ENCODE data around the gene SCFD2. TPM values are rescaled to one million over a fixed set of nuclear protein-coding genes. Genes with fewer than 3 reads are reported as not detected.

Gene SCFD2
- total RNA-seq, 1 donor, result 24.2 TPM

DNA sequence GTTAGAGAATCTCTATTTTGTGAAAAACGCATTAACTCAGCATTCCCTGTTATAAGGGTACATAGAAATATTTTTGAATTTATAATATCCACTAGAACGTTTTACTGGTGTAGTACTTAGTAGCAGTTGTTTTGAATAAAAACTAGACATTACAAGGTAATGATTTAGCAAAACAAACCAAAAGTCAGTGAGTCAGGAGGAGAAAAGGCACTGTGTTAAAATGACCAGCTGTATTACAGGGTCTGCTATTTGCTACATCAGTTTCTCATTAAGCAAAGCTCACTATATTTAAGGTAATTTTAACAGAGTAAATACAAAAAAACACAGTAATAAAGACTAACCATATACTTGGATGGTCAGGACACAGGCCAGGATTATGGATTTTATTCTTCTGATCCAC is 351.0 kb downstream of the SCFD2 start:
- Histone ChIP-seq H3K27me3 (ENCODE audit: insufficient read depth, low read length) (no peaks in the 10 kb centered on the region), H3K36me3 (ENCODE audit: insufficient read depth, low read length) (no peaks in the 10 kb centered on the region), H2AFZ (ENCODE audit: low read length) (no peak overlapping the region), H3K4me3 (ENCODE audit: insufficient read depth, low read length) (no peak overlapping the region), H4K20me1 (ENCODE audit: insufficient read depth, low read length) (no peaks in the 10 kb centered on the region), H3K4me1 (ENCODE audit: insufficient read depth, low read length) (peaks cover 54% of the 10 kb centered on the region), H3K27ac (ENCODE audit: low read depth, low read length) (peak overlapping the region; percentile 33), H3K4me2 (ENCODE audit: insufficient read depth, low read length) (no peak overlapping the region), H3K79me2 (ENCODE audit: insufficient read depth, low read length) (no peaks in the 10 kb centered on the region), H3K9me3 (ENCODE audit: low read depth, low read length) (no peaks in the 10 kb centered on the region)
- TF ChIP-seq, protein P1, sequence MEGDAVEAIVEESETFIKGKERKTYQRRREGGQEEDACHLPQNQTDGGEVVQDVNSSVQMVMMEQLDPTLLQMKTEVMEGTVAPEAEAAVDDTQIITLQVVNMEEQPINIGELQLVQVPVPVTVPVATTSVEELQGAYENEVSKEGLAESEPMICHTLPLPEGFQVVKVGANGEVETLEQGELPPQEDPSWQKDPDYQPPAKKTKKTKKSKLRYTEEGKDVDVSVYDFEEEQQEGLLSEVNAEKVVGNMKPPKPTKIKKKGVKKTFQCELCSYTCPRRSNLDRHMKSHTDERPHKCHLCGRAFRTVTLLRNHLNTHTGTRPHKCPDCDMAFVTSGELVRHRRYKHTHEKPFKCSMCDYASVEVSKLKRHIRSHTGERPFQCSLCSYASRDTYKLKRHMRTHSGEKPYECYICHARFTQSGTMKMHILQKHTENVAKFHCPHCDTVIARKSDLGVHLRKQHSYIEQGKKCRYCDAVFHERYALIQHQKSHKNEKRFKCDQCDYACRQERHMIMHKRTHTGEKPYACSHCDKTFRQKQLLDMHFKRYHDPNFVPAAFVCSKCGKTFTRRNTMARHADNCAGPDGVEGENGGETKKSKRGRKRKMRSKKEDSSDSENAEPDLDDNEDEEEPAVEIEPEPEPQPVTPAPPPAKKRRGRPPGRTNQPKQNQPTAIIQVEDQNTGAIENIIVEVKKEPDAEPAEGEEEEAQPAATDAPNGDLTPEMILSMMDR (IDR thresholded peaks at IDR 0.05; ENCODE audit: extremely low read depth, low read depth, low read length), result no peak
- no peak for DNase-seq (ENCODE audit: insufficient read length, low spot score, missing footprints)

DNA sequence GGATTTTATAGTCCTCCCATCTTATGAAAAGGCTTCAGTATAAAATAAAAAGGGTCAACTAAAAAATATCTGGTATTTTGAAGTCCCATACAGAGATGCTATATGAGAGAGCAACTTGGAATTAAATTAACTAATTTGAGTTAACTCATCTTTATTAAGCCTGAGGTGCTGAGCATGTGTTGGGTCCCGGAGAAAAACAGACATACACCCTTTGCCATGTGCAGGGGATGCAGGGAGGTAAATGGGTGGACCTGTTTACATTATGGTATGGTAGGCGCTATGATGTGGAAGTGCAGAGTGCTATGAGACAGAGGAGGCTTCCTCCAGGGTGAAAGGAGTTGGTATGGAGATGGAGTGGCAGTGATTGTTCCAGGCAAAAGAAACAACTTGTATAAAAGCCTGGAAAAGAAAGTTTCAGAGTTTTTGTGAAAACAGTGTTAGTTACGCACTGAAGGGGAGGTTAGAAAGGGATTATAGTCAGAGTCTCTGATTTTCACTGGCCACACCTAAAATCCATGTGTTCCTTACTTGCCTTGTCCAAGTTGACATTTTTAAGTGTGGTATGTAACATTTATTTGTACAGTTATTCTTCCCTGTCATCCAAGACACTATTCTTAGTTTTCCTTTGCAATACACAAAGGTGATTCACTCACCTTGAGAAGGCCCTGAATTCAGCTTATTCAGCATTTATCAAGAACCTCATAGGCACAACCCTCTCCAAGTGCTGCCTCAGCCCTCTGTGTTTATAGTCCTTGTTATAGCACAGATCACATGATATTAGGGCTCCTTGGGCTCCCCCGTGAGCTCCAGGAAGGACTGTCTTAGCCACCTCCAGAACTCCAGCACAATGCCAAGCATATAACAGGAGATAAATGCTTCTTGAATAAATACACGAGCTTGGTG is 351.7 kb downstream of the SCFD2 start:
- no peaks in the 10 kb centered on the region for H3K9me3 ChIP-seq (ENCODE audit: low read depth, low read length)
- no peaks in the 10 kb centered on the region for H3K79me2 ChIP-seq (ENCODE audit: insufficient read depth, low read length)
- H3K36me3 ChIP-seq (ENCODE audit: insufficient read depth, low read length), result no peaks in the 10 kb centered on the region
- peak overlapping the region; percentile 33 for H3K27ac ChIP-seq (ENCODE audit: low read depth, low read length)
- TF ChIP-seq, protein P1 (IDR thresholded peaks at IDR 0.05; ENCODE audit: extremely low read depth, low read depth, low read length), result no peak
- no peak for DNase-seq (ENCODE audit: insufficient read length, low spot score, missing footprints)
- H3K27me3 ChIP-seq (ENCODE audit: insufficient read depth, low read length), result no peaks in the 10 kb centered on the region
- no peaks in the 10 kb centered on the region for H4K20me1 ChIP-seq (ENCODE audit: insufficient read depth, low read length)
- no peak overlapping the region for H2AFZ ChIP-seq (ENCODE audit: low read length)
- no peak overlapping the region for H3K4me3 ChIP-seq (ENCODE audit: insufficient read depth, low read length)
- peaks cover 47% of the 10 kb centered on the region for H3K4me1 ChIP-seq (ENCODE audit: insufficient read depth, low read length)
- H3K4me2 ChIP-seq (ENCODE audit: insufficient read depth, low read length), result no peak overlapping the region

DNA sequence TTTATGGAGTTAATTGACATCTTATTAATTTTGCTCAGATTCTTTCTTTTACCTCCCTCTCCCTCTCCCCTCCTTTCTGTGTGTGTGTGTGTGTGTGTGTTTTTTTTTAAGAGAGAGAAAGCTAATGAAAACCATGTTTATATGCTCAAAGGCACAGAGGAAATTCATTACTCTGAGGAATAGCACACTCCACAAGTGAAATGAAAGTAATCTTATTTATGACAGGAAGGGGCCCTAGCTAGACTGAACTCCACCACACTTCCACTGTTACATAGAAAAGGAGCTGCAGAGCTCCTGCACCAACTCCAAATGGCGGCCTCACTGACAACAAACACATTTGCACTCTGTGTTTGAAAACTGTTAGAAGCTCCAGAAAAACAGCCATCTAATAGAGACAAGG is 353.1 kb downstream of the SCFD2 start:
- H3K36me3 ChIP-seq (ENCODE audit: insufficient read depth, low read length), result no peaks in the 10 kb centered on the region
- no peak for DNase-seq (ENCODE audit: insufficient read length, low spot score, missing footprints)
- peaks cover 43% of the 10 kb centered on the region for H3K4me1 ChIP-seq (ENCODE audit: insufficient read depth, low read length)
- H3K79me2 ChIP-seq (ENCODE audit: insufficient read depth, low read length), result no peaks in the 10 kb centered on the region
- H4K20me1 ChIP-seq (ENCODE audit: insufficient read depth, low read length), result no peaks in the 10 kb centered on the region
- H3K9me3 ChIP-seq (ENCODE audit: low read depth, low read length), result no peaks in the 10 kb centered on the region
- H3K27ac ChIP-seq (ENCODE audit: low read depth, low read length), result peak overlapping the region; percentile 20
- peak overlapping the region; percentile 14 for H3K4me3 ChIP-seq (ENCODE audit: insufficient read depth, low read length)
- H3K4me2 ChIP-seq (ENCODE audit: insufficient read depth, low read length), result peak overlapping the region; percentile 61
- peak overlapping the region; percentile 69 for H2AFZ ChIP-seq (ENCODE audit: low read length)
- H3K27me3 ChIP-seq (ENCODE audit: insufficient read depth, low read length), result no peaks in the 10 kb centered on the region
- TF ChIP-seq, protein P1 (IDR thresholded peaks at IDR 0.05; ENCODE audit: extremely low read depth, low read depth, low read length), result no peak

DNA sequence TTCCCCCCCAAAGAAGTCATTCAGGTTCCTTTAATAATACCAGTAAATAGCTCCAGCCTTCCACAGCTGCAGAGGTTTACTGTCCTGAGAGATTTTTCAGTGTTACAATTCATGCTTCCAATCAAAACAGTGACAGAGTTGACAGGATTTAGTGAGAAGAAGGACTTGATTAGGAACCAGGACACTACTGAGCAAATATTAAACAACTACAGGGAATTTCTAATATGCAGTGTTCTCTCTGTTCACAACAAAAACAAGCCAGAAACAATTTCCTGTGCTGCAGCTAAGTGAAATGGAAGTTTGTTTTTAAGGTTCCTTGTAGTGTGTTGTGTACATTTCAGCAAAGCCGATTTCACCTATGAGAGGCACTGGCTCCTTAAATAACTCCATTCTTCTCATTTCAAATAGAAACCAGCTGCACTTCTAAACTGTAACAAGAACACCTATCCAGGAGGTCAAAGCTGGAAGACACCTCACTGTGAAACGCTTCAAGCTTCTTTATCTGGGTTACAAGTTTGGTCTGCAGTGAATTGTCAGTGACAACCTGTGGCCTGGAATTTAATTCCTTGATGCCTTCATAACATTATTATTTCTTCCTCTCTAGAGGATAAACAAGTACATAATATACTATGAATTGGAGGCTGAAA is 354.5 kb downstream of the SCFD2 start:
- no peak overlapping the region for H3K4me3 ChIP-seq (ENCODE audit: insufficient read depth, low read length)
- no peak overlapping the region for H3K4me2 ChIP-seq (ENCODE audit: insufficient read depth, low read length)
- no peaks in the 10 kb centered on the region for H3K27me3 ChIP-seq (ENCODE audit: insufficient read depth, low read length)
- DNase-seq (ENCODE audit: insufficient read length, low spot score, missing footprints), result no peak
- TF ChIP-seq, protein P1 (IDR thresholded peaks at IDR 0.05; ENCODE audit: extremely low read depth, low read depth, low read length), result no peak
- no peaks in the 10 kb centered on the region for H3K36me3 ChIP-seq (ENCODE audit: insufficient read depth, low read length)
- H4K20me1 ChIP-seq (ENCODE audit: insufficient read depth, low read length), result no peaks in the 10 kb centered on the region
- H2AFZ ChIP-seq (ENCODE audit: low read length), result no peak overlapping the region
- H3K79me2 ChIP-seq (ENCODE audit: insufficient read depth, low read length), result no peaks in the 10 kb centered on the region
- no peaks in the 10 kb centered on the region for H3K9me3 ChIP-seq (ENCODE audit: low read depth, low read length)
- peaks cover 40% of the 10 kb centered on the region for H3K4me1 ChIP-seq (ENCODE audit: insufficient read depth, low read length)
- no peak overlapping the region for H3K27ac ChIP-seq (ENCODE audit: low read depth, low read length)

Measured in osteoblast (primary cell).